SKM-1 treated with dmso at 0.1 percent for 144 hours (cell line): ENCODE measurements around the gene SP8.

Experiments used
- DNase-seq: peaks from one replicate; lab custom pipeline; 2025; ENCODE audit not compliant: unreplicated experiment; lab: John Stamatoyannopoulos, UW

Gene SP8

DNA sequence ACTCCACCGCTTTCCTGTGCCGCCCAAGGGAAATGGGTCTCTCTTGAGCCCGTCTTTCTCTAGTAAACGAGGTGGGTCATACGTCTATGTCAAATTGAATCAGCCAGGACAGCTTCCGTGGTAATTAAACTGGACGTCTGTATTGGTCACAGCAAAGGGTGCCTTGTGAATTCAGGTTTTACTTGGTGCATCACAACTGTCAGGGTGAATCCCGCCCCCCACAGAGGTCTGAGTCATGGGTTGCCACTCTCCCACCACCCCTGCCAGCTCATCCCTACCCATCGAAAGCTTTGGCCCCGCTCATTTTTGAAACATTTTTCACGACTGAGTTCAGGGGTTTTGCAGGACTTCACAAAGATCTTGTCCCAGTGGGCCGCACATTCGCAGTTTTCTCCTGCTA, 8.0 kb upstream of the SP8 start:
- DNase-seq: no peak

DNA sequence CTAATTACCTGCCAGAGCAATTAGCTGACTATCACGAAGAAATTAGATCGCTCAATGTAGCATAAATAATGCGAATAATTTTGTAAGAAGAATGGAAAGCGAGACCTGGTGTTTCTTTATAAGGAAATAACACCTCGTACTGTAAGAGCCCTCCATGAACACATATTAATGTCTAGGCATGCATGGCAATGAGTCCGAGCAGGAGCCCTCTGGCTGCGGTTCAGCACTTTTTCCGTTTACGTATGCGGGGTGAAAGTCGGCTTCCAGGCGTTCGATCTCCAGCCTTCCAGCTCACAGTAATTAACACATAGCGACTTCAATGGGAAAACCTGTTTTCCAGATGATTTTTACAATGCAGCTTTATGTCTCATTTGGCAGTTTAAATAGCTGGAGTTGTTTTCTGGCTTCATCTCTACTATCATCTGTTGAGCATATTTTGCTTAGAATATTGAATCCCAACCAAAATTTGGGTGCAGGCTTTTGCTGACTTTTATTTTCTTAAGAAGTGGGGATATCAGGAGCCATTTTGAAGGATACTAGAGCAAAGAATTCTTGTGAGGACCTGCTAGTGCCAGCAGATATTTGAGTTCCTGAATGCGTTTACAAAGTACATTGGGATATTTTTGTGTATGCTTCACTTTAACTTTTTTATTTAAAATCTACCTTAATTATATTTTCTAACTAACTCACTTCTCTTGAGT, 7.2 kb upstream of the SP8 start:
- DNase-seq: no peak

DNA sequence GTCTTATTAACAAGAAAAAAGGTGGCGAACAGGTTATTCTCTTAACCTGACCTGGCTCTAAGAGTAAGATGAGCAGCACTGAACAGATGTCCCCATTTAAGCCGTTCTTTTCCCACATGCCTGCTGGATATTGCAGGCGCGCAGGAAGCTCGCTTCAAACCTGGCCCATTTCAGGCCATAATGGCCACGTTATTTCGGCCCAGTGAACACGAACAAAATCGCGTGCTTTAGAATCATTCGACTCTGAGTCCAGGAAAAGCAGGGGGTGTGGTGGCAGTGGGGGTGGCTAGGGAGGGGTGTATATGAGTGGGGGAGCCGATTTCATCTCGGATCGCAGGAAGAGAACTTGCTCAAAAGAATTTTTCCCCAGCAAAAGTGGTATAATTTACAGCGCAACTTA, 6.6 kb upstream of the SP8 start:
- no peak for DNase-seq

DNA sequence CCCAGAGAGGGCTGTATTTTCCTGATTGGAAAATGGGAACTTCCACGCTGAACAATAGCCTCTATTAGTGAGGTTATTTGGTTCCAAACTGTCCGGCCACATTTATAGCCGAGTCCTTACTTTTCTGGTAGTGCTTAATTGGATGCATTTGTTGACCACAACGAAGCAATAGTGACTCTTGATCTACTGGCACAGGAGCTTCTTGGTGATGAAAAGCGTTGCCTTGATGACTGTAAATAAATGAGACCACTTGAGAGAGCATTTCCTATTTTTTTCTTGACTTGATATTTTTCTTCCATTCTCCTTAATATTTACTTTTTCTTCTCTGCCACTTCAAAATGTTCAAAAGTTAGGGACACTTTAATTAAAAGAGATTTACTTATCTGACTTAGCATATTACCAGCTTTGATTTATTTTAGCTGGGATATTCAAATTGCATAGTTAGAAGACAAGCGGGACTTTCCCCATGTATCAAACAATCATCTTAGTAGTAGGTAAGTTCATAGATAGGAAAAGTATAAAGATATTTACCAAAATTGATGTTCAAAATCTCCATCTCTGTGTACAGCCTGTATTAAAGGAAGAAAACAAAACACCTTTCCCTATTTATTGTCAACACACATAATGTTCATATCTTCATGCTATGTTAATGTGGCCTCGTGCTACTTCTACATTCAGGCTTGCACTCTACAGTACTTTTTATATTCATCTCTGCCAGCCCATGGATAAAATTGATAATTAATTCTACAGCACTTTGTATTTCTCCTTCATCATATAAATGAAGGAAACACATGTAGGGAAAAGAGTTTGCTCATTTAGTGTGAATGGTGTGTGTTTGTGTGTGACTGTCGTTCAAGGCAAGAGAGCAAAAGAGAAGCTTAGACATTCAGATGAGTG, 5.1 kb upstream of the SP8 start:
- DNase-seq: no peak

DNA sequence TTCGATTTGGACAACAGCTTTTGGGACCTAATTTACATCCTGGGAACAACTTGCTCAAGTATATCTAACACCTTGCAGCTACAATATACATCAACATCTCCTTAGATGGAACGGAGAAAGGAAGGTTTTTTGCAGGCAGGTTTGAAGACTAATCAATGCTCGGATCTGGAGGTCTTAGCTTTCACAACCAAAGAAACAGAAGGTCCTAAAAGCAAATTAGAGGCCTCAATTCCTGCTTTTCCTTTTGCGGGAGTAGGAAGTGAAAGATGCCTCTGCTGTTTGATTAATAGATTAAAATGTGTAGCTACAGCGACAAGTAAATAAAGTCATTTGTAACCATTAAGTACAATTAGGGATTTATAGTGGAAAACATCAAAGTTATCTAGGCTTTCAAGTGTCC, 3.7 kb upstream of the SP8 start:
- no peak for DNase-seq

DNA sequence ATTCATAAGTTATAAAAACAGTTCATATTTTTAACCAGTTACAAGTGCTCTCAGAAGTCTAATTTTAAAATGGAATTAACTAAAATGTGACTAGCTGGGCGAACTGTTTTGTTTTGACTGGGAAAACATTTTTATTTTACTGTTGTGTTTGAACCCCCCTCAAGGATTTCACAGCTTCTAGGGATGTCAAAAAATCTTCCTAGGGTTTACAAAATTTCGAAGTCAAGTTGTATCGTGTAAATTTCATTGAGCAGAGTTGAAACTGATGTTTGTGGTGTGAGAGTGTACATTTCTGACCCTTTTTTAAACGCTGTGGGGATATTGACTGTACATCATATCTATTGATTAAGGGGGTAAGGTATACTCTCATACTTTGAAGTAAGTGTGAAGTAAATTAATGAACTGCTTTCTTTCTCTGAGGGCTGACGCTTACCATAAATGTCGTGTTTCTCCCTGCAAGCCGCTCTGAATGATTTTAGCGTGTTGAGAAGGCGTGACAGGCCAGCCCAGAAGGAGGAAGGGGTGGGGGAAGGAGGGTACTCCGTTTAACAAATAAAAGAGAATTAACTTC, 1.8 kb upstream of the SP8 start:
- no peak for DNase-seq

DNA sequence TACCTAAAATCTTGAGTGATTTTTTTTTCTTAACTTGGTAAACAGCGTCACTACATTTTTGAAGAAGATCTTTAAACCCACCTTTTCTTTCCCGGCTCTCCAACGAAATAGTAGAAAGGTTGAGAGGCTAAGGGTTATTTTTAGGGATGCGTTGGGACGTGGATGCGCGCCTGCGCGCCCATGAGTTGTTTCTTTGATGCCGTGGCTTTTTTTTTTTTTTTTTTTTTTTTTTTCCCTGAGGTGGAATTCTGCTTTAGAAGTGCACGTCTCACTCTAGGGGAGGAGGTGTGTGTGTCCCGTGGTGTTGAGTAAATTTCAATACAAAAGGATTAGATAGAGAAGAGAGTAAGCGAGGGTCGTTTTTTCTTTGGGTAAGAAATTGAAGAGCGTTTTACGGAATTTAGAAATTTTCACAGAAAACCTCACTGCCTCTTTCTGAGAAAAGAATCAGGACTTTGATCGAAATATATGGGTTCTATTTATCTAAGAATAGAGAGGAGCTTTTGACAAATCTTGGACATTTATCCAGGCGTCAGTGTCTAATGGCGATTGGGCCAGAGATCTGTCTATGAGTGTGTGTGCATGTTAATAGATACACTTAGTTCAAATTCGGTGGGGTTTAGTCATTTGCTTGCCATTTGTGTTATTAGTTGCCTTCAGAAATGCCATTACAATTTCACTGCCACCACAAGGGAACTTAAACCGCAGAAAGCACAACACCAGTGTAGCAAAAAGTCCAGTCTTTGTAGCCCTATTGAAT, 1.2 kb upstream of the SP8 start:
- no peak for DNase-seq

DNA sequence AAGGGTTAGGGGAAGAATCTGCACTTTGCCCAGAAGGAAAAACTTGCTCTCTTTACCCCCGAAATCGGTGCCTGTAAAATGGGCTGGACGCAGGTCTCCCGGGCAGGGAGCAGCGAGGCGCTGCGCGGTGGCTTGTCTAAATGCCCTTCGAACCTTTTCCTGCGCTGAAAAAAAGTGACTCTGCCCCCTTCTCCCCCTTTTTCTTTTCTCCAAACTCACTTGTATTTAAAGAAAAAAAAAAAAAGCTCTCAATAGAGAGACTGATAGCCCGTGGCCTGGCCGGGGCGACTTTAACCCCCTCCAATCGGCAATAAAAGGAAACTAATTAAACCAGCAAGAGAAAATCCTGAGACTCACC, 286 bp downstream of the SP8 start:
- no peak for DNase-seq

DNA sequence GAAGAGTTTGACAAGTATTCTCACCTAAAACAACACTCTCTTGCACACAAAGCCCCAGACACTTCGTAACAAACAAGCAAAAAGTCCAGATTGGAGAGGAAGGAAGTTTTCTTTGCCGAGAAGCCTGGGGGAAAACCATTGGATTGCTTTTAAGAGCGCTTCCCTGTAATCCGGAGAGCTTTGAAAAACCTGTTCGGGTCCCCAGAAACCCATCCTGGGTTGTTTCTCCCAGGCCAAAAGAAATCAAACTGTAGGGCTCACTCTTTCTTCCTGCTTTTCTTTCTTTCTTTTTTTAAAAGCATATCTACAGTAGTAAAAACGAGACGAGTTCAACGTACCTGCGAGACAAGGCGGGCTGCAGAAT, 655 bp downstream of the SP8 start:
- DNase-seq: no peak

DNA sequence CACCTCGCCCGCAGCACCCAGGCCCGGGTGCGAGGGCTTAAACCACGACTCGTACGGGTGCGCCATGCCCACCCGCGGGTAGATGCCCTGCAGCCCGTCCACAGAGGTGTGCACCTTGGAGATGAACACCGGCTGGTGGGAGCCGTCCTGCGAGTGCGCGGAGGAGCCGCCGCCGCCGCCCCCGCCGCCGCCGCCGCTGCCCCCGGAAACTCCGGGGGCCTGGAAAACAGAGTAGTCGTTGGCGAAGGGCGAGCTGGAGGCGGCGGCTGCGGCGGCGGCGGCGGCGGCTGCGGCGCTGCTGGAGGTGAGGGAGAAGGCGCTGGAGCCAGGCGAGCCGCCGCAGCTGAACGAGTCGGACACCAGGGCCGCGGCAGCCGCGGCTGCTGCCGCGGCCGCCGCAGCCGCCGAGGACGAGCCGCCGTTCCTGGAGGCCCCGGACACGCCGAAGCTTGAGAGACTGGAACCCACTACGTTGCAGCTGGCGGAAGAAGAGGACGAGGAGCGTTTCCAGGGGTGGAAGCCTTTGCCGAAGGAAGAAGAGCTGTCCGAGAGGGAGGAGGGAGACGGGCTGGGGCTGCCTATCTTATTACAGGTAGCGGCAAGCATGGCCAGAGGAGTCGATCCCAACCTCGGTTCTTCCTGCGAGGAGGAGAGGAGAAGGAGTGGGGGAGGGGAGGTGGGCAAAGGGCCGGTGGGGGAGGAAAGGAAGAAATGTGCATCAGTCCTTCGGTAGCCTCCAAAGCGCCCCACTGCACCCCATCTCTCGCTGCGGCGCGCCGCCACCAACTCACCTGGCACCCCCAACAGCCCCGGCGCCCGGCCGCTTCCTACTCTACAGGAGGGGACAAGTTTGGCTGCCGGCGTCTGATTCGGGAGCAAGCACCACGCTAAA, 1.3 kb downstream of the SP8 start:
- no peak for DNase-seq

DNA sequence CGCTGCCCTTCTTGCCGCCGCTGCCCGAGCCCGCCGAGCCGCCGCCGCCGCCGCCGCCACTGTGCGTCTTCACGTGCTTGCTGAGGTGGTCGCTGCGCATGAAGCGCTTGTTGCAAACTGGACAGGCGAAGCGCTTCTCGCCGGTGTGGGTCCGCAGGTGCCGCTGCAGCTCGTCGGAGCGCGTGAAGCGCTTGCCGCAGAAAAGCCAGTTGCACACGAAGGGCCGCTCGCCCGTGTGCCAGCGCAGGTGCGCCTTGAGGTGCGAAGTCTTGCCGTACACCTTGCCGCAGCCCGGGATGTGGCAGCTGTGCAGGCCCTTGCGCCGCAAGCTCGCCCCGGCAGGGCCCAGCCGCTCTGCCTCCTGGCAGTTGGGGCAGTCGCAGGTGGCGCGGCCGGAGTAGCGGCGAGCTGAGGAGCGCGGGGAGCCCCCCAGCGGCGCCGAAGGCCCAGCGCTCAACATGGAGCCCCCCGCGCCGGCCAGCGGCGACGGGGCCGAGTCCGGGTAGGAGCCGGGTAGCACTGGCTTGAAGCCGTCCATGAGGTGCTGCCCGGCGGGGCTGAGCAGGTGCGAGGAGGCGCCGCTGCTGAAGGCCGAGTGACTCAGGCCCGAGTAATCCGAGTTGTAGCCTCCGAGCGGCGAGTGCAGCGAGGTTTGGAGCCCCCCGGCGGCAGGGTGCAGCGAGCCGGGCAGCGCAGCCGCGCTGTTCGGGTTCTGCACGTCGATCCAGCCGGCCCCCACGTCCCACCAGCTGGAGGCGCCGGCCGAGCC, 2.1 kb downstream of the SP8 start:
- no peak for DNase-seq

DNA sequence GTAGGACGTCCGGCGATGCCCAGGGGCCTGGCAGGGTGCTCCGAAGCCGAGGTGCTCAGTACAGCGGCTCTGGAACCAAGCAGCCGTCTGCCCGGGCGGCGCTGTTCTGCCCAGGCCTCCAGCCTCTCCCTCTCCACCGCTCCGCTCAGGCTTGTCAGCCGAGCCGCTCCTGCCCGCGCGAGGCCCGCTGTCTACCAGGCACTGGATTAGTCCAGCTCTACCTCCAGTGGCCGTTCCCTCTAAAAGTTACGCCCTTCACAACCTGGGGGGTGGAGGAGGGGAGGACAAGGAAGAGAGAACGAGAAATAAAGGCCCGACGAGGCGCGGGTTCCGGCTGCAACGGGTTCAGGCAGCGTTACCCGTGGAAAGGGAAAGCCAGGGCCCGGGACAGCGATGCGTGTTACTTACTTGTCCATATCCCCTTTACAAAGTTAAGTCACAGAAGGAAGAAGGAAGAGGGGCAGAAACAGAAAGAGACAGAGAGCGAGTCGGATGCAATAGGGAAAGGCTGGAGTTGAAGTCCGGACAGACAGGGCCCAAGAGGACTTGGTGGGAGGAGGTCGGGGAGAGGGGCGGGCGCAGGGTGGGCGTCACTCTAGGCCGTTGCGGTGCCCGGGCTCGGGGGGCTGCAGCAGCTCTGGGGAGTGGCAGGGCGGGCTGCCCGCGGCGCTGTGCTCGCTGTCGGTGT, 2.8 kb downstream of the SP8 start:
- no peak for DNase-seq

DNA sequence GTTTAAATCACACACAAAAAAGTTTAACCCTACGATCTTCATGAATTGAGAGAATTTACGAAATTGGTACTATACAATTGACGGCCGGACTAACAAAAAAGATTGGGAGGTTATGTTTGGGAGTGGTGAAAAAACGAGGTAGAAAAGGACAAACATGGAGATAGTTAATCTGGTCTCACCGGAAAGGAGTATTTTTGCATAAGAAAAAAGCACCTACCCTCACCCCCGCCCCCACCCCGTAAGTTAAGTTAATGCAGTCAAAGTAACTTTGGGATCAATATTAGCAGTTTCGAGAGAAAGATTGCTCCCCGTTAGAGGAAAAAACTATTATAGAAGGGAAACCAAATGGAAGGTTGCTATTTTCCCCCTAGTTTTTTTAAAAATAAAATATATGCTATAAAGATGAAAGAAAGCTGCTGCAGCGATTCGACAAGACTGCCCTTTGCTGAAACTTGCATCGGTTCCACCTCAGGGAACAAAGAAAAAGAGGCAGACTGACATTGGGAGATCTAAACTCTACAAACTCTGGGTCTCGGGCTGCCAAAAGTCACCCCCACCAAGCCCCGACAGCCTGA, 3.5 kb downstream of the SP8 start:
- no peak for DNase-seq

DNA sequence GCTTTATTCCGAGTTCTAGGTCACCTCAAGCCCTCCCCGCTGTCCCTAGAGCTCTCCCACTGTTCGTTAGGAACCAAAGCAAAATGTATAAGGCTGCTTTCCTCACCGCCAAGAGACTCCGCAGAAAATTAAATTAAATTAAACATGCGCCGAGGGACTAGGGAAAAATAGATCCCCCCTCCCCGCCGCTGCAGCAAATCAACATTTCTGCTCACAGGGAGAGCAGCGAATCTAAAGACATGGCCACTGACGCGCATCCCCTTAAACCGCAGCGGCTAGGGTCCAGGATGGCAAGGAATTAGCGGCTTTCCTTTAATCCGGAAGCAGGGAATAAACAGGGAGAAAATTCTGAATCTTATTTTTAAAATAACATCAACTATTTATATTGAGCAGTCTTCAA, 7.6 kb downstream of the SP8 start:
- DNase-seq: no peak

DNA sequence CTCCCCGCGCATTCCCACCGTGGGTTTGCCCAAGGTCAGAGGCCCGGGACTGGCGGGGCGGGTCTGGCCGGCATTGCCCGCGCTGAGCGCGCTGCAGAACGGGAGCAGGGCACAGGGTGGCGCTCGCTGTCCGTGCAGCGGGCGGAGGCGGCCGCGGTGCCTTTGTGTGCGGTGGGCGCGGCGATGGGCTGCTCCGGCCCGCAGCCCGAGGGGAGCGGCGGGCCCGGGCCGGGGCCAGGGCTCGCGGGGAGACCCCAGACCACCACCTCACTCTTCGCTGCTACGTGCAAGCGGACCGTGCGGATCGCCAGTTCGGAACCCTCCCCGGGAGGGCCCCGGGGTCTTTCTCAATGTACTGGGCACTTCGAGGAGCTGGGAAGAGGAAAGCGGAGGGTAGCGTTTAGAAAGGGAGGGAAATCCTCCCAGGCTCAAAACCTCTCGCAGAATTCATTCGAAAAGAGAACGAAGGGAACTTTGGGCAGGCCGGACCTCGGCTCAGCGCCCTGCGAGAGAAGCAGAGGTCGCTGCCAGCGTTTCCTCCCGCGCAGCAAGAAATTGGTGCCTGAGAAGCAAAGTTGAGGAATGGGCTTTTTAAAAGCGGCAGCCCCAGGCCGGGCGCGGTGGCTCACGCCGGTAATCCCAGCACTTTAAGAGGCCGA, 8.5 kb downstream of the SP8 start:
- no peak for DNase-seq

DNA sequence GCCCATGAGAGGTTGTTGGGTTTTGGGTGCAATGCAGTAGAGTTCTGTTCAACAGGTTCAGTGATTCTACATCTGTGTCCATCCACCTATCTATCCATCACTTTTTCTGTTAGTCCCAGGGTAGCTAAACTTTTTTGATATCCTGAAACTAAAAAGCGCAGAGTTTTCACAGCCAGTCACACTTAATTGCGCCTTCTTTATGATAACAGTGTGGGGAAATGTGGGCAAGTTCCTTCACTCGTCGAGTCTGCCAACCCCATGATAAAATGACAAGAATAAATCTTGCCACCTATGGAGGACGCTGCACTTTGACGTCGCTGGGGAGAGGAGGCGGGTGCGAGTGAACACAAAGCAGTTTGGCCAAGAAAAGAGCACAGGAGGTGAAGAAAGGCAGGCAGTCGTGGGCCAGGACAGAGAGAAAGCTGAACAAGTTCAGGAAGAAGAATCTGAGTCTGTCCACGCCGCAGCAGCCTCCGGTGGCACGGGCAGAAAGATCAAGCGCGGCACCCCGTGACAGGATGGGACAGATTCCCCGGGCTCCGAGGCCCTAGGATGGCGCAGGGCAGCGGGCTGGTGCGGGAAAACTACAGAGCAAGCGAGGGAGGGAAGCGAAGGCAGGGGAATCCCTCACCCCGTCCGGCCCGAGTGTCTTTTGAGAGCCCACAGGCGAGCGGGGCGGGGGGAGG, 9.2 kb downstream of the SP8 start:
- no peak for DNase-seq

DNA sequence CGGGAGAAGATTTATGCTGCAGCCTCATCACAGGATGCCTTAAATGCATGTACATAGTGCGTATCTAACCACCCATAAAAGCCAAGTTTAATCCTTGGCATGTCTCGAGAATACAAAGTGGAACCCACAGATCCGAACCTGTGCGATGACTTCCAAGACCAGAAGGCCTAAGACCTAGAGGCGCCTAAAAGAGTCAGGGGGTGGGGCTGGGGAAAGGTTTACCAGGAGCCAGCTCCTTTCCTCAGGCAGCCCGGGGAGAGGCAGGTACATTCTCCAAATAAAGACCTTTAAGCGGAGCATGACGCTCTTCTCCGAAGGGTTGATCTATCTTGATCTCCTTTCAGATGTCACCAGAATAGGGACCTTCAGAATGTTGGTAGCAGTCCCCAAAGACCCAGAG, 9.7 kb downstream of the SP8 start:
- DNase-seq: no peak
